ENCODE measurements around the gene OR51S1. TPM values are rescaled to one million over a fixed set of nuclear protein-coding genes. Genes with fewer than 3 reads are reported as not detected.
"Not testable (repeated sequence)": the region's sequence is repeated elsewhere in the genome, so short reads cannot be mapped to it uniquely, and the experiment has no call there.

The OR51S1 gene
- total and polyA plus RNA-seq, 7 experiments from 2014 or later, result not detected

DNA sequence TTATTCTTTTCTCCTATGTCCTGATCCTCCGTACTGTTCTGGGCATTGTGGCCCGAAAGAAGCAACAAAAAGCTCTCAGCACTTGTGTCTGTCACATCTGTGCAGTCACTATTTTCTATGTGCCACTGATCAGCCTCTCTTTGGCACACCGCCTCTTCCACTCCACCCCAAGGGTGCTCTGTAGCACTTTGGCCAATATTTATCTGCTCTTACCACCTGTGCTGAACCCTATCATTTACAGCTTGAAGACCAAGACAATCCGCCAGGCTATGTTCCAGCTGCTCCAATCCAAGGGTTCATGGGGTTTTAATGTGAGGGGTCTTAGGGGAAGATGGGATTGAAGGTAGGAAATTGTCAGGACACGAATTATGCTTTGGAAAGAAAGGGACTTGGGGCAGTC lies 33.5 kb upstream of the OR51S1 start:
- ATAC-seq, result no peak
- Mint-ChIP-seq H3K27ac (no peak overlapping the region), H3K4me1 (no peaks in the 10 kb centered on the region), H3K9me3 (peaks cover 0 to 7% (median 0%) of the 10 kb centered on the region in 11 donors), H3K4me3 (no peak overlapping the region), H3K27me3 (peaks cover 0 to 19% (median 14%) of the 10 kb centered on the region in 5 donors), H3K36me3 (no peaks in the 10 kb centered on the region)
- Histone ChIP-seq H3K27ac (ENCODE audit: low read depth, low read length) (no peak overlapping the region), H3K4me1 (ENCODE audit: control insufficient read depth in 2 of 2, insufficient read depth in 2 of 2, low read length in 2 of 2) (no peaks in the 10 kb centered on the region), H3K9me3 (ENCODE audit: control insufficient read depth in 2 of 3, low read length in 3 of 3) (no peaks in the 10 kb centered on the region), H3K36me3 (ENCODE audit: control insufficient read depth in 2 of 3, insufficient read depth in 3 of 3, low read length in 3 of 3) (no peaks in the 10 kb centered on the region), H3K4me3 (ENCODE audit: low read length) (no peak overlapping the region), H3K27me3 (ENCODE audit: control insufficient read depth in 2 of 2, insufficient read depth in 2 of 2, low read length in 2 of 2) (no peaks in the 10 kb centered on the region)
- DNase-seq, result no peak
- POLR2A ChIA-PET, result no interaction called here
- intact Hi-C loops (cut with micrococcal nuclease), result no loop called here
- CTCF ChIA-PET, result no interaction called here

DNA sequence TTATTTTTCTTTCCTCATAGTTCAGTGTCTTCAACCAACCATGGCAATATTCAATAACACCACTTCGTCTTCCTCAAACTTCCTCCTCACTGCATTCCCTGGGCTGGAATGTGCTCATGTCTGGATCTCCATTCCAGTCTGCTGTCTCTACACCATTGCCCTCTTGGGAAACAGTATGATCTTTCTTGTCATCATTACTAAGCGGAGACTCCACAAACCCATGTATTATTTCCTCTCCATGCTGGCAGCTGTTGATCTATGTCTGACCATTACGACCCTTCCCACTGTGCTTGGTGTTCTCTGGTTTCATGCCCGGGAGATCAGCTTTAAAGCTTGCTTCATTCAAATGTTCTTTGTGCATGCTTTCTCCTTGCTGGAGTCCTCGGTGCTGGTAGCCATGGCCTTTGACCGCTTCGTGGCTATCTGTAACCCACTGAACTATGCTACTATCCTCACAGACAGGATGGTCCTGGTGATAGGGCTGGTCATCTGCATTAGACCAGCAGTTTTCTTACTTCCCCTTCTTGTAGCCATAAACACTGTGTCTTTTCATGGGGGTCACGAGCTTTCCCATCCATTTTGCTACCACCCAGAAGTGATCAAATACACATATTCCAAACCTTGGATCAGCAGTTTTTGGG lies 33.0 kb upstream of the OR51S1 start, which contains the start of gene OR51T1:
OR51T1 (plus strand) TSS at position 41 of the 641 bp plus-strand sequence; CDS start at position 41, 0 bp downstream.
- no peaks in the 10 kb centered on the region for H3K4me1 Mint-ChIP-seq
- intact Hi-C loops (cut with micrococcal nuclease), result no loop called here
- Histone ChIP-seq H3K9me3 (ENCODE audit: control insufficient read depth in 2 of 3, low read length in 3 of 3) (no peaks in the 10 kb centered on the region), H3K27me3 (ENCODE audit: control insufficient read depth in 2 of 2, insufficient read depth in 2 of 2, low read length in 2 of 2) (no peaks in the 10 kb centered on the region), H3K4me1 (ENCODE audit: control insufficient read depth in 2 of 2, insufficient read depth in 2 of 2, low read length in 2 of 2) (no peaks in the 10 kb centered on the region), H3K4me3 (ENCODE audit: low read length) (no peak within 1 kb of the TSS), H3K27ac (ENCODE audit: low read depth, low read length) (no peak within 1 kb of the TSS), H3K36me3 (ENCODE audit: control insufficient read depth in 2 of 3, insufficient read depth in 3 of 3, low read length in 3 of 3) (no peaks in the 10 kb centered on the region)
- ChIA-PET POLR2A (no interaction called here), CTCF (no interaction called here)
- H3K27me3 Mint-ChIP-seq, result peaks cover 0 to 19% (median 14%) of the 10 kb centered on the region in 5 donors
- peaks cover 0 to 7% (median 0%) of the 10 kb centered on the region in 11 donors for H3K9me3 Mint-ChIP-seq
- ATAC-seq (no peak), DNase-seq (no peak)
- no peak within 1 kb of the TSS for H3K4me3 Mint-ChIP-seq
- H3K27ac Mint-ChIP-seq, result no peak within 1 kb of the TSS
- no peaks in the 10 kb centered on the region for H3K36me3 Mint-ChIP-seq

DNA sequence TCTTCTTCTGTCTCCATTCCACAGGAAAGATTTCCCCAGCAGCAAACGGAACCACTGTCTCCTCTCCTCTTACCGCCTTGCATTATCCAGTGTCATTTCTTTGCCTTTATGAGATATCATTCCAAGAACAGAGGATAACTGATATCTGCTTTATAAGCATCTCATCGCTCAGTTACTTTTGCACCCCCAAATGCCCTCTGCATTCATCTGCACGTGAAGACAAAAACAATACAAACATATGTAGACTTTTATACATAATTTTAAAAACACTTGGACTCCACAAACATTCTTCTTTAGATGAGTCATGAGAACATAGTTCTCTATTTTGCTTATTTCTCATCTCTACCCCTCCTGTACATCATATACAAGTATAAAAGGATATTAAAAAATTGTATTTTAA lies 32.2 kb upstream of the OR51S1 start:
- intact Hi-C loops (cut with micrococcal nuclease), result no loop called here
- H3K9me3 ChIP-seq (ENCODE audit: control insufficient read depth in 2 of 3, low read length in 3 of 3), result no peaks in the 10 kb centered on the region
- ATAC-seq (no peak), DNase-seq (no peak)
- no peaks in the 10 kb centered on the region for H3K27me3 ChIP-seq (ENCODE audit: control insufficient read depth in 2 of 2, insufficient read depth in 2 of 2, low read length in 2 of 2)
- no peak overlapping the region for H3K27ac ChIP-seq (ENCODE audit: low read depth, low read length)
- Mint-ChIP-seq H3K4me1 (no peaks in the 10 kb centered on the region), H3K4me3 (no peak overlapping the region), H3K9me3 (peaks cover 0 to 7% (median 0%) of the 10 kb centered on the region in 11 donors), H3K27ac (no peak overlapping the region), H3K27me3 (peaks cover 0 to 19% (median 14%) of the 10 kb centered on the region in 5 donors), H3K36me3 (no peaks in the 10 kb centered on the region)
- no peaks in the 10 kb centered on the region for H3K36me3 ChIP-seq (ENCODE audit: control insufficient read depth in 2 of 3, insufficient read depth in 3 of 3, low read length in 3 of 3)
- ChIA-PET CTCF (no interaction called here), POLR2A (no interaction called here)
- no peaks in the 10 kb centered on the region for H3K4me1 ChIP-seq (ENCODE audit: control insufficient read depth in 2 of 2, insufficient read depth in 2 of 2, low read length in 2 of 2)
- H3K4me3 ChIP-seq (ENCODE audit: low read length), result no peak overlapping the region

DNA sequence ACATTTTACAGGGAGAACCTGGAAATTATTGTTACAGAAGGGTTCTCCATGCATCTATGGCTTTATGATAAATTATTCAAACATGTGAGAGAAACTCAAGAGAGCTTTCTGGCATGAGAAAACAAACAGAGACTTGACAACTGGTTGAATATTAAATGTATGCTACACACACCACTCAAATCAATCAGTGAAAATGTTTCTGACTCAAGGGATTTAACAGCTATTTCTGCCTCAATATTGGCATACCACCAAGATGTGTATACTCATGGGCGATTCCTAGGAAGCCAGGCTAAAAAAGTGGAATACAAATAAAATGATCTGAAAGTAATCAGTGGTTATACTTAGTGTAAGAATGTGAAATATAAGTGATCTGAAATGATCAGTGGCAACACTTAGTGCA lies 16.8 kb upstream of the OR51S1 start:
- Histone ChIP-seq H3K9me3 (ENCODE audit: control insufficient read depth in 2 of 3, low read length in 3 of 3) (no peaks in the 10 kb centered on the region), H3K27me3 (ENCODE audit: control insufficient read depth in 2 of 2, insufficient read depth in 2 of 2, low read length in 2 of 2) (no peaks in the 10 kb centered on the region), H3K4me3 (ENCODE audit: low read length) (no peak overlapping the region), H3K36me3 (ENCODE audit: control insufficient read depth in 2 of 3, insufficient read depth in 3 of 3, low read length in 3 of 3) (no peaks in the 10 kb centered on the region), H3K27ac (ENCODE audit: low read depth, low read length) (no peak overlapping the region), H3K4me1 (ENCODE audit: control insufficient read depth in 2 of 2, insufficient read depth in 2 of 2, low read length in 2 of 2) (no peaks in the 10 kb centered on the region)
- peaks cover 0 to 6% (median 2%) of the 10 kb centered on the region in 11 donors for H3K9me3 Mint-ChIP-seq
- POLR2A ChIA-PET, result no interaction called here
- intact Hi-C loops (cut with micrococcal nuclease), result no loop called here
- ATAC-seq (no peak), DNase-seq (no peak)
- CTCF ChIA-PET, result no interaction called here
- H3K4me1 Mint-ChIP-seq, result no peaks in the 10 kb centered on the region
- H3K27ac Mint-ChIP-seq, result no peak overlapping the region
- H3K27me3 Mint-ChIP-seq, result peaks cover 0 to 4% (median 0%) of the 10 kb centered on the region in 5 donors
- no peak overlapping the region for H3K4me3 Mint-ChIP-seq
- H3K36me3 Mint-ChIP-seq, result no peaks in the 10 kb centered on the region

DNA sequence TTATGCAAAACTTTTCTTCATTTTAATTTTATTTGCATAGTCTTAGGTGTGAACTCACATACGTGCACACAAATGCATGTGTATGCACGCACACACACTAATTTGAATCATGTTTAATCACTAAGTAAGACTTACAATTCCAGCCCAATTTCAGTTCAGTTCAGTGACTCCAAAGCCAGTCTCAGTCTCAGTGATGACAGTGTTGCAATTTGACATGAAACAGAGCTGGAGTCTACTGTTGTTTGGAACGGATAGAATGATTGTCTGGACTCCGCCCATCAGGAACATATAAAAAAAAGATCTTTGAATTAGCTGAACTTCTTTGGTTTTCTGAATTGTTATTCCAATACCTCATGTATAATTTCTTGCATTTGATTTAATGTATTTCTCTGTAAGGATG lies 14.9 kb upstream of the OR51S1 start:
- no peaks in the 10 kb centered on the region for H3K36me3 Mint-ChIP-seq

DNA sequence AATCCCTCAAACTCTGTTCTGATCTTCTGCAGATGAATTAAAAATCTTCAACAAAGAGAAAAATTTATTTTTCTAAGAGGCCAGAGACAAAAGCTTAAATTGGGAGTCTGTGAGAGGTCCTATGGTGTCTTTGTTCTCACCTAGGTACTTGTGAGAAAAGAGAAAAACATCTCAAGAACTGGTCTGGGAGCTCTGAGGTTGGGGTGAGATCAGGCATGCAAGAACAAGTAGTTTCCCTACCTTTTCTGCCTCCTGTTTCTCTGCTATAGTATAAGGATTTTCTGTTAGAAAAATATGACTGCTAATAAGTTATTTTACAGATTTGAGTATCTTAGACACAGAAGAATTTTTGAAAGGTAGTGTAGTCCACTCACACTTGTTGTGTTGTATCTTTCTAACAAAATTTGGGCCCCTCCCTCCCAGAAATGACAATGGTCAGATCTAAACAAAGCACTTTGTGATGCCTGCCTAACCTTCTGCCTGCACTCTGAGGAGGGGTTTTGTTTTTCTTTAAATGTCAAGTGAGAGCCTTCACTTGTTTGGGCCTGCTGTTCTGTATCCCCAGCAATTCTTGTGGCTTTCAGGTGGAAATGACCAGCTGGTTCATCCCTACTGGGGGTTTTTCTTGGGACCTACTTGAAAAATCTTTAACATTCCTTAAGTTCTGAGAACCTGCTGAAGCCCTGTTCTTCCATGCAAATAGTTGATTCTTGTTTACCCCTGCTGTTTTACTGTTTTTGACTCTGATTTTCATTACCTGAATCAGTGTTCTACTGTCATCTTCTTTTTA lies 13.6 kb upstream of the OR51S1 start:
- no peak for DNase-seq
- Mint-ChIP-seq H3K4me1 (no peaks in the 10 kb centered on the region), H3K4me3 (no peak overlapping the region), H3K27me3 (peaks cover 0 to 6% (median 3%) of the 10 kb centered on the region in 5 donors), H3K27ac (no peak overlapping the region), H3K36me3 (no peaks in the 10 kb centered on the region), H3K9me3 (peaks cover 0 to 7% (median 0%) of the 10 kb centered on the region in 11 donors)
- Histone ChIP-seq H3K9me3 (ENCODE audit: control insufficient read depth in 2 of 3, low read length in 3 of 3) (no peaks in the 10 kb centered on the region), H3K4me1 (ENCODE audit: control insufficient read depth in 2 of 2, insufficient read depth in 2 of 2, low read length in 2 of 2) (no peaks in the 10 kb centered on the region), H3K36me3 (ENCODE audit: control insufficient read depth in 2 of 3, insufficient read depth in 3 of 3, low read length in 3 of 3) (no peaks in the 10 kb centered on the region), H3K27me3 (ENCODE audit: control insufficient read depth in 2 of 2, insufficient read depth in 2 of 2, low read length in 2 of 2) (no peaks in the 10 kb centered on the region), H3K4me3 (ENCODE audit: low read length) (no peak overlapping the region), H3K27ac (ENCODE audit: low read depth, low read length) (no peak overlapping the region)
- ChIA-PET CTCF (no interaction called here), POLR2A (no interaction called here)
- intact Hi-C loops (cut with micrococcal nuclease), result no loop called here
- no peak for ATAC-seq

More for the DNA sequence above, 14.9 kb upstream of the OR51S1 start:
- ATAC-seq, result no peak
- no peaks in the 10 kb centered on the region for H3K4me1 Mint-ChIP-seq
- H3K9me3 Mint-ChIP-seq, result peaks cover 0 to 7% (median 0%) of the 10 kb centered on the region in 11 donors
- H3K27ac Mint-ChIP-seq, result no peak overlapping the region
- Histone ChIP-seq H3K9me3 (ENCODE audit: control insufficient read depth in 2 of 3, low read length in 3 of 3) (no peaks in the 10 kb centered on the region), H3K4me3 (ENCODE audit: low read length) (no peak overlapping the region), H3K27ac (ENCODE audit: low read depth, low read length) (no peak overlapping the region), H3K36me3 (ENCODE audit: control insufficient read depth in 2 of 3, insufficient read depth in 3 of 3, low read length in 3 of 3) (no peaks in the 10 kb centered on the region), H3K4me1 (ENCODE audit: control insufficient read depth in 2 of 2, insufficient read depth in 2 of 2, low read length in 2 of 2) (no peaks in the 10 kb centered on the region), H3K27me3 (ENCODE audit: control insufficient read depth in 2 of 2, insufficient read depth in 2 of 2, low read length in 2 of 2) (no peaks in the 10 kb centered on the region)
- intact Hi-C loops (cut with micrococcal nuclease), result no loop called here
- no peak overlapping the region for H3K4me3 Mint-ChIP-seq
- POLR2A ChIA-PET, result no interaction called here
- no peak for DNase-seq
- CTCF ChIA-PET, result no interaction called here
- H3K27me3 Mint-ChIP-seq, result peaks cover 0 to 6% (median 3%) of the 10 kb centered on the region in 5 donors

DNA sequence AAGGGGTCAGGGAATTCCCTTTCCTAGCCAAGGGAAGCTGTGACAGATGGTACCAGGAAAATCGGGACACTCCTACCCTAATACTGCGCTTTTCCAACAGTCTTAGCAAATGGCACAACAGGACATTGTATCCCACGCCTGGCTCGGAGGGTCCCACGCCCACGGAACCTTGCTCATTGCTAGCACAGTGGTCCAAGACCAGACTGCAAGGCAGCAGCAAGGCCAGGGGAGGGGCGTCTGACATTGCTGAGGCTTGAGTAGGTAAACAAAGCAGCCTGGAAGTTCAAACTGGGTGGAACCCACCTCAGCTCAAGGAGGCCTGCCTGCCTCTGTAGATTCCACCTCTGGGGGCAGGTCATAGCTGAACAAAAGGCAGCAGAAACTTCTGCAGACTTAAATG lies 5.3 kb upstream of the OR51S1 start:
- H3K4me1 Mint-ChIP-seq; intact Hi-C loops (cut with micrococcal nuclease); H3K27me3 ChIP-seq (ENCODE audit: control insufficient read depth in 2 of 2, insufficient read depth in 2 of 2, low read length in 2 of 2); H3K4me3 Mint-ChIP-seq; H3K27ac ChIP-seq (ENCODE audit: low read depth, low read length); H3K36me3 Mint-ChIP-seq; H3K4me1 ChIP-seq (ENCODE audit: control insufficient read depth in 2 of 2, insufficient read depth in 2 of 2, low read length in 2 of 2); H3K9me3 Mint-ChIP-seq; CTCF ChIA-PET; ATAC-seq; H3K4me3 ChIP-seq (ENCODE audit: low read length); H3K9me3 ChIP-seq (ENCODE audit: control insufficient read depth in 2 of 3, low read length in 3 of 3); POLR2A ChIA-PET; H3K36me3 ChIP-seq (ENCODE audit: control insufficient read depth in 2 of 3, insufficient read depth in 3 of 3, low read length in 3 of 3); H3K27ac Mint-ChIP-seq; H3K27me3 Mint-ChIP-seq; DNase-seq: not testable (repeated sequence)

All from naive thymus-derived CD4-positive, alpha-beta T cell (primary cell).